DOHH2 (cell line): ENCODE measurements around the gene SPTBN4.

Experiments used
- EZH2phosphoT487 ChIP-seq: fragments of 200-600 bp; sonication (generic); IDR thresholded peaks from 2 replicates; pipeline ENCODE4 v1.6.1; 2017; ENCODE audit warnings: borderline replicate concordance, mild to moderate bottlenecking, antibody characterized with exemption, low read length, moderate library complexity, mixed read lengths
- TF ChIP-seq, protein P1 (sequence below): fragments of 200-600 bp; sonication (generic); IDR thresholded peaks from one replicate; pipeline ENCODE4 v1.5.1; 2014; ENCODE audit warnings: antibody characterized with exemption, mild to moderate bottlenecking, low read depth, low read length; ENCODE audit not compliant: poor library complexity, severe bottlenecking

DNA sequence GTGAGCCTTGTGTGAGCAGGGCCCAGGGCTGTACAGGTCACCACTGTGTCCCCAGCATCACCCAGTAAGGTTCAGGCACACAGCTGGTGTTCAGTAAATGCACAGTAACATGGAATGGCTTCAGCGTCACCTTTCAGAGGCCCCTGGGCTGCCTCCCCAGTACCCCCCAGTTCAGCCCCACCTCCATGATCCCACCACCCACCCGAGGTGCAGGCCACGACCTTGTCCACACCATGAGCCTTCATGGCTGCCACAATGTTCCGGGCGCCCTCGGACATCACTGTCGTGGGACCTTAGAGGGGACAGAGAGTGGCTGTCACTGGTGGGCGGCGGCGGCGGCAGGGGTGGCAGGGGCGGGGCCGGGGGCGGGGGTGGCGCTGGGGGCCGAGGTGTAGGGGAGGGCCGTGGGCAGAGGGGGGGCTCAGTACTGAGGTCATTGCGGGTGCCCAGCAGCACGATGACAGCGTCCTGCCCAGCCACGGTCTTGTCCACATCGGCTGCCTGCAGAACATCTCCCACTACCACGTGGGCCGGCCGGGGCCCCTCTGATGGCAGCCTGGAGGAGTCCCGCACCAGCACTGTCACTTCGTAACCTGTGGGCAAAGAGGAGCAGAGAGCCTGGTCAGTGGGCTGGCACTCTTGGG lies 8.7 kb upstream of the SPTBN4 start:
- TF ChIP-seq, protein P1, sequence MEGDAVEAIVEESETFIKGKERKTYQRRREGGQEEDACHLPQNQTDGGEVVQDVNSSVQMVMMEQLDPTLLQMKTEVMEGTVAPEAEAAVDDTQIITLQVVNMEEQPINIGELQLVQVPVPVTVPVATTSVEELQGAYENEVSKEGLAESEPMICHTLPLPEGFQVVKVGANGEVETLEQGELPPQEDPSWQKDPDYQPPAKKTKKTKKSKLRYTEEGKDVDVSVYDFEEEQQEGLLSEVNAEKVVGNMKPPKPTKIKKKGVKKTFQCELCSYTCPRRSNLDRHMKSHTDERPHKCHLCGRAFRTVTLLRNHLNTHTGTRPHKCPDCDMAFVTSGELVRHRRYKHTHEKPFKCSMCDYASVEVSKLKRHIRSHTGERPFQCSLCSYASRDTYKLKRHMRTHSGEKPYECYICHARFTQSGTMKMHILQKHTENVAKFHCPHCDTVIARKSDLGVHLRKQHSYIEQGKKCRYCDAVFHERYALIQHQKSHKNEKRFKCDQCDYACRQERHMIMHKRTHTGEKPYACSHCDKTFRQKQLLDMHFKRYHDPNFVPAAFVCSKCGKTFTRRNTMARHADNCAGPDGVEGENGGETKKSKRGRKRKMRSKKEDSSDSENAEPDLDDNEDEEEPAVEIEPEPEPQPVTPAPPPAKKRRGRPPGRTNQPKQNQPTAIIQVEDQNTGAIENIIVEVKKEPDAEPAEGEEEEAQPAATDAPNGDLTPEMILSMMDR = no peak
- no peak for TF ChIP-seq EZH2phosphoT487
